NCI-H146 (cell line): ENCODE measurements around the gene SSC5D.

Experiments used
- DNase-seq: peaks from one replicate; lab custom pipeline; 2025; lab: John Stamatoyannopoulos, UW

Gene SSC5D

DNA sequence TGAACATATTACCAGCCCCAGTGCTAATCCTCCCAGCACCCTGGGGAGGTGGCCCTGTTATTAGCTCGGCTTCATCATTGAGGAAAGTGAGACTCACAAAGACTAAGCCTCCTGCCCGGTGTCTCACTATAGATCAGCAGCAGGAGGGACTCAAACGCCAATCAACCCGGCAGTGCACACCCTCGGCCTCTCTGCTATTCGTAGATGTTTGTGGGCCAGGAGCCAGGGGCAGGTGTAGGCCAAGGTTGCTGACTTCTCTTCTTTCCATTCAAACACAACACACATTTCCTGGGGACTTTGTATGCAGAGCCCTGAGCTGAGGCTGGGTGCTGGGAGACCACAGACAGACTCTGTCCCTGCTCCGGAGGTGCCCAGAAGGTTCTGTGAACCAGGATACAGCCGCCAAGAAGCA, 66.5 kb downstream of the SSC5D start:
- peak; percentile 89 for DNase-seq

DNA sequence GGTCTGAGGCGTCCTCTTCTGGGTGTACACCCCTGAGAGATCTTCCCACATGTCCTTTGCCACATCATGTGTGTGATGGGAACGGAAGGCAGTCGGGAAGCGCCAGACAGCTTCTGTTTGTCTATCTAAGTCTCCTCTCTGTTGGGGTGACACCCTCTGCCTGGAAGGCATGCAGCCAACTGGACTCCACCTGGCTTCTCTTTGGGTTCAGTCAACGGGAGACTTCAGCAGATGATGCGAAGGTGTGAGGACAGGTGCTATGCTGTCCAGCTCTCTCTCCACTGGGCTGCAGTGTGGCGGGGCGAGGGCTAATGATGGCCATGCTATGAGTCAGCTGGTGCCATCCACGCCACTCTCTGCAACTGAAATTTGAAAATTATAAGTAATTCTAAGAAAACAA, 71.4 kb downstream of the SSC5D start:
- DNase-seq, result peak; percentile 75

- DNase-seq, result no peak
Observed at GRCh38 chr19:55563261-55563690, 75.0 kb downstream of the SSC5D start.

DNA sequence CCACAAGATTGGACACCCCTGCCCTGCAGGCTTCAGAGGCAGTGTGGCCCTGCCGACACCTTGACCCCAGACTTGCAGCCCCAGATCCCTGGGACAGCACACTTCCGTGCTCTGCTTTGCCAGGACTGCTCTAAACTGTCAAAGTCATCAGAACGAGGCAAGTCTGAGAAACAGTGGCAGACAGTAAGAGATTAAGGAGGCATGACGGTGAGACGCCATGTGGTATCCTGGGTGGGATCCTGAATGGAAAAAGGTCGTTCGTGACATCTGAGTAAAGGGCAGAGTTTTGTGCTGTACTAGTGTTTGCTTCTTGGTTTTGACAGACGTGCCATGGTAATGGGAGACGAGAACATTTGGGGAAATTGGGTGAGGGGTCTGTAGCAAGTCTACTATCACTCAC, 78.6 kb downstream of the SSC5D start:
- DNase-seq, result no peak

DNA sequence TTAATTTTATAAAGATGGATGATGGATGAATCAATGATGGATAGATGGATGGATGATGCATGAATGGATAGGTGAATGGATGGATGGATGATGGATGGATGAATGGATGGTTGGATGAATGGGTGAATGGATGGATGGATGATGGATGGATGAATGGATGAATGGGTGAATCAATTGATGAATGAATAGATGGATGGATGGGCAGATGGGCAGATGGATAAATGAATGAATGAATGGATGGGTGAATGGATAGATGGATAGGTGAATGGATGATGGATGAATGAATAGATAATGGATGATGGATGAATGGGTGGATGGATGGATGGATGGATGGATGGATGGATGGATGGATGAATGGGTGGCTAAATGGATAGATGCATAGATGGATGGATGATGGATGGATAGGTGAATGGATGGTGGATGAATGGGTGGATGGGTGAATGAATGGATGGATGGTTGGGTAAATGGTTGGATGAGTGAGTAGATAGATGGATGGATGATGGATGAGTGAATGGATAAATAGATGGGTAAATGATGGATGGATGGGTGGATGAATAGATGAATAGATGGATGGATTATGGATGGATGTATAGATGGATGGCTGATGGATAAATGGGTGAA, 79.6 kb downstream of the SSC5D start:
- no peak for DNase-seq
